Memory B cell (primary cell): ENCODE measurements around the gene HOXA3.

Source experiments
- ATAC-seq: fragments of 150-1000 bp; cut with Tn5 transposase; 2 replicates; pipeline ENCODE4 v1.10.0; 2021; ENCODE audit warnings: low read depth, mild to moderate bottlenecking, moderate library complexity
- DNase-seq, 2 donors: peaks; one replicate each; pipeline ENCODE4 v3.0.0; 2022; ENCODE audit warnings: low spot score in 2 of 2
- H3K27ac Mint-ChIP-seq: one replicate; pipeline ENCODE4 v1.8.0; 2022; ENCODE audit warnings: mild to moderate bottlenecking, moderate library complexity, mixed read lengths
- H3K27me3 Mint-ChIP-seq: one replicate; pipeline ENCODE4 v1.8.0; 2022; ENCODE audit warnings: mixed read lengths
- H3K36me3 Mint-ChIP-seq: one replicate; pipeline ENCODE4 v1.8.0; 2022; ENCODE audit warnings: mild to moderate bottlenecking, mixed read lengths
- H3K4me1 Mint-ChIP-seq: one replicate; pipeline ENCODE4 v1.8.0; 2022; ENCODE audit warnings: mixed read lengths
- H3K4me3 Mint-ChIP-seq: one replicate; pipeline ENCODE4 v1.8.0; 2022; ENCODE audit warnings: mild to moderate bottlenecking, moderate library complexity, mixed read lengths
- H3K9me3 Mint-ChIP-seq: one replicate; pipeline ENCODE4 v1.8.0; 2022; ENCODE audit warnings: mixed read lengths

The HOXA3 gene

DNA sequence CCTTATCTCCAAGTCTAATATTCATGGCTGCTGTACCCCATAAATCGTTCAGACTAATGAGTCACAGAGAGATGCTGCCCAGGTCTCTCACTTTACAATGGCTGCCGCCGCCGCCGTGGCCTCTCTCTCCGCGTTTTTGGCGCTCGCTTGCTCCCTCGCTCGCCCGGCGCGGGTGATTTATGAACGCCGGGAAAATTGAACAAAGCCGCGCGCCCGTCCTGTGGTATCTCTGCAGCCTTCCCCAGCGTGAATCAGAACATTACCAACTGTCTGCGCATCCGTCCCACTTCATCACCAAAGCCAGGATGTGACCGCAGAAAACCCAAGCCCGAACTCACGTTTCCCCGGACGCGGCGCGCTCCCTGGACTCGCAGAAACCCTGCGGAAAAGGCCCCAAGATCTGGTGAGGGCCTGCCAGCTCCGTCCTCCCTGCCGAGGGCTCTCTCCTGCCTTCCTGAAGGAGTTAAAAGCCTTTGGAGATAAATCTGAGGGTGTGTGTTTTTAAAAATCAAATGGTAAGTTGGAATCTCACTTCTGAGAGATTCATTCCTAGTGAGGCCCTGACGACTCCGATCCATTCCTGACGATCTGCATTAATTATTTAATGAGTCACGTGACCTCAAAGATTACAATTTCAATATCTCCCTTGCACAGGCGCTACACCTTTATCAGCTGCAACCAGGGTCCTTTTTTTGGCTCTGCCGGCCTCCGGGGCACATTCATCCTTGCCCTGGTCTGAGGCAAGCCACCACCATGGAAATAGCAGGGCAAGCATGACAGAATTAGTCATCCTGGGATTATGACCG lies 28.1 kb downstream of the HOXA3 start:
- H3K9me3 Mint-ChIP-seq = peaks cover 2% of the 10 kb centered on the region
- no peak for DNase-seq
- no peak overlapping the region for H3K4me3 Mint-ChIP-seq
- H3K27ac Mint-ChIP-seq = no peak overlapping the region
- H3K36me3 Mint-ChIP-seq = peaks cover 2% of the 10 kb centered on the region
- peaks cover 13% of the 10 kb centered on the region for H3K27me3 Mint-ChIP-seq
- ATAC-seq = no peak
- H3K4me1 Mint-ChIP-seq = no peaks in the 10 kb centered on the region

DNA sequence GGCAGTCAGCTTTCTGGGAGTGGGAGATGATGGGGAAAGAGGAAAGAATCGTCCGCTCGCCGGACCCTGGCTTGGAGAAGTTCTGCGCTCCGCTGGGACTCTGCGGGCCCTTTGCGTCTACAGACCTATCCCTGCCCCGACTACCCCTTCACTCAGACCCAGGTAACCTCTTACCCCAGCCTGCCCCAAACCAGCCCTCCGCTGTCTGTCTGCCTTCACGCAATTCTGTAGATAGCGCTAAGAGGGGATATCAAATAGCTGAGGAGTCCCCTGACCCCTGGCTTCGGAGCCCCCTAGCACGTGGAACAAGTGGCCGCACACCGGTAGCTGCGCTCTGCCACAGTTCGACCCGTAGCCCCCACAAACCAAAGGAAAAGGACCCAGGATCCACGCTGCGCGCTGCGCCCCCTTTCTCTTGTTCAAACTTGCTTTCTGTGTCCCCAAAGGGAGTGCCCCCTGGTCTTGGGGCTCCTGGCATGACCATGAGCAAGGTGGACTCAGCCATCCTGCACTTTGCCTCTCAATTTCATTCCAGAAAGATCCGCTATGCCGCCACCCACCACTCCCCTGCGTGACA lies 28.8 kb downstream of the HOXA3 start:
- DNase-seq (no peak), ATAC-seq (no peak)
- H3K27me3 Mint-ChIP-seq = peaks cover 10% of the 10 kb centered on the region
- H3K4me1 Mint-ChIP-seq = no peaks in the 10 kb centered on the region
- H3K36me3 Mint-ChIP-seq = no peaks in the 10 kb centered on the region
- no peak overlapping the region for H3K27ac Mint-ChIP-seq
- no peaks in the 10 kb centered on the region for H3K9me3 Mint-ChIP-seq
- no peak overlapping the region for H3K4me3 Mint-ChIP-seq

DNA sequence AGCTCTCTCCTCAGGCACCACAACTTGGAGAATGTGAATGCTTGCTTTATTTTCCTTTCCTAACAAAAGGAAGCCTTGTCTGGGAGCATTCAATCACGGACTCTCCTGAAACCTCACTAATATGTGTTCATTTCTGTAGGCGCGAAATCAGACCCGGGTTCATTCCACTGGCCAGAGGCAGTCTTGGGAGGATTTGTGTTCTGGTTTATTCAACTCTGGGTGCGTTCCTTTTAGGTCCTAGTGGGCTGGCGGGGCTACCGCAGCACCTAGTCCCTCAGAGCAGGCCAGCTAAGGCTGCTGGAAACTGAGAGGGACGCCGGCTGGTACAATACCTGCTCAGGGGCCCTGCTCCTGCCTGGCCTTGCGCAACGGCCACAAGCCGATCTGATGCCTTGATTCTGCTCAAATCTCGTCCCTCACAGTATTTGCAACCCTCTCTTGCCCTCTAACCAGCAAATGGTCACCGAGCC lies 29.3 kb downstream of the HOXA3 start:
- DNase-seq (no peak), ATAC-seq (no peak)
- no peaks in the 10 kb centered on the region for H3K4me1 Mint-ChIP-seq
- peaks cover 8% of the 10 kb centered on the region for H3K27me3 Mint-ChIP-seq
- no peak overlapping the region for H3K27ac Mint-ChIP-seq
- H3K4me3 Mint-ChIP-seq = no peak overlapping the region
- no peaks in the 10 kb centered on the region for H3K36me3 Mint-ChIP-seq
- no peaks in the 10 kb centered on the region for H3K9me3 Mint-ChIP-seq

DNA sequence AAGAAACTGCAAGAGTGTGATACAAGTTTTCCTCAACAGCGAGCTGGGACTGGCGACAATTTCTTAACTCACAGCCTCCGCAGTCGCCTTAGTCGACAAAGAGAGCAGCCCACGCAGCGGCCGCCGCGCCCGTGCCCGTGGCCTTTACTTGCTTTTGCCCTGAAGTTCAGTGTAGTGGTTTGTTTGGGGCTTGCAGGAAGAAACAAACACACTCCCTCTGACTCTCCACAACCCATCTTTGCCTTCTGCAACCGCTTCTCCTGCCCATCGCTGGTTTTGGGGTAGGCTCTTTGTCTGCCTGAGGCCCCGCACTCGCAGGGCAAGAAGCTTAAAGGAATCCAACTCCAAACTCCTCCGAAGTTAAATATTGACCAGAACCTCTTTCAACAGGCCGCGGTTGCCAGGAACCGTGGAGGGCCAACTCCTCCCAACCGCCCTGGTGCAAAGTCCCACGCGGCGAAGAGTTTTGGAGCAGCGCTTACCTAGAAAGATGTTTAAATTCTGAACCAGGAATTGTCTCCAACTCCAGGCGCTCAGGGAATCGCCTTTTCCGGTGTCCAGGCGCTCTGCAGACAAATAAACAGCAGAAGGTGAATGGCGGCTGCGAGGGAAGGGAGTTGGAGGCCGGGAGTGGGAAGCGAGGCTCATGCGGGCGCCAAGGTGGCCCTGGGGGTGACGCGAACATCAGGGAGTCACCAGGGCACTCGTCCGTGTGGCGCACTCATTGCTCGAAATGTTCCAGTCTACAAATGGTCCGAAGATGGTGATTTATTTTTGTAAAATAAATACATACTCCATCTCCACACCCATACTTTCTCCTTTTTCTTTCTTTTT lies 30.1 kb downstream of the HOXA3 start:
- H3K4me3 Mint-ChIP-seq = no peak overlapping the region
- no peak for ATAC-seq

DNA sequence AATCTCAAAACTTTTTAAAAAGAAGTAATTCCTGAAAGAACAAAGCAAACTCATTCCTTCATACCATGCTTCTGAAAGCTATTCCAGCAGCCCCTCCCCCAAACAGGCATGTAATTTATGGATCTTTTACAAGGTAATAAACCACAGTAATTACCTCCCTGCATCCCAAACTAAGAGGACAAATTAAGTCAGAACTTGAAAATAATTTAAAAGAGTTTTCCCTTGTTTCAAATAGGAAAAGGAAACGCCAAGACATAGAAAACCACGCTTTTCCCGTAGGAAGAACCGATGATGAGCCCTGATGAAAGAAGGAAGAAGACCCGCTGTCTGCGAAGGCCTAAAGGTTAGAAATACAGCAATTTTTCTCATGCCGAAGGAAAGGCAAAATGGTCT lies 30.7 kb downstream of the HOXA3 start:
- Mint-ChIP-seq H3K27ac (no peak overlapping the region), H3K4me1 (no peaks in the 10 kb centered on the region), H3K36me3 (no peaks in the 10 kb centered on the region), H3K27me3 (peaks cover 8% of the 10 kb centered on the region), H3K4me3 (no peak overlapping the region), H3K9me3 (no peaks in the 10 kb centered on the region)
- ATAC-seq = no peak
- DNase-seq = no peak

More for the DNA sequence above, 30.1 kb downstream of the HOXA3 start:
- peaks cover 8% of the 10 kb centered on the region for H3K27me3 Mint-ChIP-seq
- H3K36me3 Mint-ChIP-seq = no peaks in the 10 kb centered on the region
- no peaks in the 10 kb centered on the region for H3K9me3 Mint-ChIP-seq
- H3K4me1 Mint-ChIP-seq = no peaks in the 10 kb centered on the region
- DNase-seq = no peak
- H3K27ac Mint-ChIP-seq = no peak overlapping the region

DNA sequence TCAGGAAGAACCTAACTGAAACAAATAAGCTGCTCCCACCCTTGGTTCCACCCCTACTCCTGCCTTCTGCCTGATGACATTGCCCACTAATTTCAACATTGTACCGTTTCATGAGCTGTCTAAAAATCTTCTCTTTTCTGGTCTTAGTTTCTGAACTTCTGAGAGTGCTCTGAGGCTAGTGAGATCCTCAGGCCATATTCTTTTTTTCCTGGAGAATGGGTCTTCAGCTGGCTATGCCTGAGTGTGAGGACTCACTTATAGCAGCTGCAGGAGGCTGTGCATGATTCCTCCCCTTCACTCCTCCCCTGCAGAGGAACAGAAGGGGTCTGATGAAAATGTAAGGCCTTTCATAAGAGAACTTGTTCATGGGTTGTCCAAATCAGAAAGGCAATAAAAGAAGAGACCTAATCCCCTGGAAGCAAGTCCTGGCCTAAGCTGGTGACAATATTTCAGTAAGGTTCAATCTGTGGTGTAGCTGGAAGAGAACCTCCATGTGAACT lies 32.9 kb downstream of the HOXA3 start:
- no peaks in the 10 kb centered on the region for H3K9me3 Mint-ChIP-seq
- H3K4me1 Mint-ChIP-seq = no peaks in the 10 kb centered on the region
- DNase-seq (no peak), ATAC-seq (no peak)
- H3K4me3 Mint-ChIP-seq = no peak overlapping the region
- H3K27me3 Mint-ChIP-seq = peaks cover 4% of the 10 kb centered on the region
- no peak overlapping the region for H3K27ac Mint-ChIP-seq
- H3K36me3 Mint-ChIP-seq = no peaks in the 10 kb centered on the region

DNA sequence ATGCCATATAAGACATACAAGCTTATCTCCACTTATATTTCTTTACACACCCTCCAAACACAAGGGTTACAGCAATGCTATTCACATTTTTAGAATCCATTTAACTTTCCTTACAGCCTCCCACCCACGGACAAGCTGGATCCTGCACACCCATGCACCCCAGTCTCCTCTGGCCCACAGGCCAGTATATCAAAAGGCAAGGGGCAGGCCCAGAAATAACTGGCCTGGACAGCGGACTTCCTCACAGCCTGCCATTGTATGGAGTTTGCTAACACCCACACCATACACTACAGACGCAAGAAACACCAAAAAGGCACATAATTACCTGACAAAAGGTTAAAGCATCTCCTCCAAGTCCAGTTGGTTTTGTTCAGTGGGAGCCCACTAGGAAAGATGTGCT lies 33.8 kb downstream of the HOXA3 start:
- Mint-ChIP-seq H3K36me3 (no peaks in the 10 kb centered on the region), H3K9me3 (no peaks in the 10 kb centered on the region), H3K27me3 (no peaks in the 10 kb centered on the region), H3K4me1 (no peaks in the 10 kb centered on the region), H3K27ac (no peak overlapping the region), H3K4me3 (no peak overlapping the region)
- ATAC-seq = no peak
- no peak for DNase-seq

DNA sequence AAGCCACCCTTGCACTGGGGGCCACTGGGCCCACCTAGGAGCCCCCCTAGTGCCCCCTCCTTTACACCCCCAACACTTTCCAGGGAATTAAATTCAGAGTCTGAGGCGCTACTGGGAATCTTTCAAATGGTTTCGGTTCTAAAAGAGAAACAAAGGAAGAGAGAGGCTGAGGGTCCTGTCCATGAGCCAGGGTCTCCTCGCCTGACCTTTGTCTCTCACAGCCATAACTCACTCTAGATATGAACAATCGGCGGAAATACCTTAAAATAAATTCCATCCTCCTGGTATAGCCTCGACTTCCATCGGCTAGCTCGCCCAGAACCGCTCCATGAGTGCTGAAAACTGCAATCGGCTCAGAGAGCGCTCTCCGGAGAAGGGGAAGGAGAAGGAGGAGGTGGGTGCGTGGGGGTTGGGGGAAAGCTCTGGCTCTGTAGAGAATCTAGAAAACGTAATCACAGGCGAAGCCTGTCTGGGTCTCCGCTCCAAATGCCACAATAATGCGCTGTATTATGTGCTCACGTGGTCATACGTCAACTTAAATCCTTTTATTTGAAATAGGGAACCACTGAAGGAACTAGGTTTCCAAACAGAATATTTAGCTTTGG lies 34.4 kb downstream of the HOXA3 start:
- H3K27me3 Mint-ChIP-seq = peaks cover 2% of the 10 kb centered on the region
- H3K4me3 Mint-ChIP-seq = no peak overlapping the region
- H3K27ac Mint-ChIP-seq = no peak overlapping the region
- H3K36me3 Mint-ChIP-seq = no peaks in the 10 kb centered on the region
- H3K4me1 Mint-ChIP-seq = no peaks in the 10 kb centered on the region
- DNase-seq = no peak
- no peak for ATAC-seq
- no peaks in the 10 kb centered on the region for H3K9me3 Mint-ChIP-seq

DNA sequence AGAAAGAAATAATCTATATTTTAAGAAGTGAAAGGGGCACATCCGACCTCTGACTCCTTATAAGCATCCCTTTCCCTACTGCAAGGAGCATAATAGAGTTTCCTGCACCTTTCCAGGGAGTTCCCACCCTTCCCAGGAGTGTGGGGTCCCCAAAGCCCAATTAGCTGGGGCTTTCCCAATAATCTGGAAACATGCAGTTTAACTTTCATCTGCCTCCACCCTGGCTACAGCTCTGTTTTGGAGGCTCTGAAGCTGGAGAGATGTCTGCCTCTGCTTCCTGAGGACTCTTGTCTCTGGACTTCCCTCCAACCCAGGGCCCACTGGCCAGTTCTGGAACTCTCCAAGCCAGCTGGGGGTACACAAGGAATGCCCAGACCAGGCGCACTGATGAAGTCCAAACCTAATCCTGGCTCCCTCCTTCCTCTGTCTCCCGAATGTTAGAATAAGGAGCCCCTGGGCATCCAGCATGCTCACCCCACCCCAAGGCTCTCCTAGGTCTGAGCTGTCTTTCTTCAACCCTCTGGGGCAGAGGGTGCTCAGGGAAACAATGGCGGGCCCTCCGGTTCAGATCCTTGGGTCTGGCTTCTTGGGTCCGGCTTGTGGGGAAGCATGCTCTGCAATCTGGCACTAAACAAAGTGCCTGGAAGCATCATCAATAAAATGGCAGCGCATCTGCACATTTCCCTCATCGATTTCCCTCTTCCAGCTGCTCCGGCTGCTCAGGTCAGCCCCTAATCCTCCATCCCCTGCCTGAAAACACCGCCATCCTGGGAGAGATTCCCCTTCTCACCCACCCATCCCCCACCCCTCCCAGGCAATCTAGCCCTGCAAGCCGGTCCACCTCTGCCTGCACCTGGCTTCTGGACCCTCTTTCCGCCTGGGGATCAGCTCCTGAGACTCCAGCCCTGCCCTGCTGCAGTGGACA lies 35.2 kb downstream of the HOXA3 start:
- H3K36me3 Mint-ChIP-seq = no peaks in the 10 kb centered on the region
- ATAC-seq (no peak), DNase-seq (no peak)
- H3K4me1 Mint-ChIP-seq = no peaks in the 10 kb centered on the region
- H3K4me3 Mint-ChIP-seq = no peak overlapping the region
- H3K9me3 Mint-ChIP-seq = no peaks in the 10 kb centered on the region
- peaks cover 2% of the 10 kb centered on the region for H3K27me3 Mint-ChIP-seq
- H3K27ac Mint-ChIP-seq = no peak overlapping the region

DNA sequence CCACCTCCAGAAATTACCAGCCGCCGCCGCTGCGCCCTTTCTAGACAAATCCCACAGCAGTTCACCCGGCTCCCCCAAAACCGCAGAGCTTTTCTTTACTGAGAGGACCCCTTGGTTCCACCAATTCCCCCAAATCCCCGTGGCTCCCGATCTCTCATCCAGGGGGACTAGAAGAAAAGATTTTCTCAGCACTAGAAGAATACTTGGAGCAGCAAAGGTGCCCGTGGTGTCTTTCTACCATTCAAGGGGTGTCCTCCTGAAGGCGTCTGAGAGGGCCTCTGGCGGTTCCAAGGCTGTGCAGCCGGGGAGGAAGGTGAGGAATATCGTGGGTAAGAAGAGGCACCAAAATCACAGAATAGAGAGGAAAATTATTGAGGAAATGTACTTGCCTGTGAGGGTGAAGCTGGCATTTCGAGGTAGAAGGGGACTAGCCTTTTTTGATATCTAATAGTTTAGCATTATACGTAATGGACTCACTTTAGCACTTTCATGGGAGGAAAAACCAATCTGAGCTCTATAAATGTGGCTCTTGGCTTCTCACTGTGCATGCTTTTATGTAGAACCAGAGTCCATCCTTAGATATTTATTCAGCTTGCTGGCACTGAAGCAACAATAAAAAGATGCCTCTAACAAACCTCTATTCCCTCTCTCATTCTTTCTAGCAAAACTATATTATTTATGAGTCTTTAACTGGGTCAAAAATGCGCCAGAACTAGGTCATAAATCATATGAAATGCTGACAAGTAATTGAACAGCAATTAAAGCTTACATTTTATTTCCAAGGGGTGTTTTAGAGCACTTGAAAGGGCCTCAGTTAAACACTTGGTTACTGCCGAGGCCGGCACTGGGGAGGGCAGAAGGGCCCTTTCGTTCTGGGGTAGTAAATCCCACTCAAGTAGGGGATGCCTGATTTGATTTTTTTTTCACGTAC lies 36.1 kb downstream of the HOXA3 start:
- no peak for ATAC-seq
- DNase-seq = no peak
- peaks cover 2% of the 10 kb centered on the region for H3K27me3 Mint-ChIP-seq
- H3K9me3 Mint-ChIP-seq = no peaks in the 10 kb centered on the region
- no peak overlapping the region for H3K4me3 Mint-ChIP-seq
- no peak overlapping the region for H3K27ac Mint-ChIP-seq
- H3K4me1 Mint-ChIP-seq = no peaks in the 10 kb centered on the region
- no peaks in the 10 kb centered on the region for H3K36me3 Mint-ChIP-seq

DNA sequence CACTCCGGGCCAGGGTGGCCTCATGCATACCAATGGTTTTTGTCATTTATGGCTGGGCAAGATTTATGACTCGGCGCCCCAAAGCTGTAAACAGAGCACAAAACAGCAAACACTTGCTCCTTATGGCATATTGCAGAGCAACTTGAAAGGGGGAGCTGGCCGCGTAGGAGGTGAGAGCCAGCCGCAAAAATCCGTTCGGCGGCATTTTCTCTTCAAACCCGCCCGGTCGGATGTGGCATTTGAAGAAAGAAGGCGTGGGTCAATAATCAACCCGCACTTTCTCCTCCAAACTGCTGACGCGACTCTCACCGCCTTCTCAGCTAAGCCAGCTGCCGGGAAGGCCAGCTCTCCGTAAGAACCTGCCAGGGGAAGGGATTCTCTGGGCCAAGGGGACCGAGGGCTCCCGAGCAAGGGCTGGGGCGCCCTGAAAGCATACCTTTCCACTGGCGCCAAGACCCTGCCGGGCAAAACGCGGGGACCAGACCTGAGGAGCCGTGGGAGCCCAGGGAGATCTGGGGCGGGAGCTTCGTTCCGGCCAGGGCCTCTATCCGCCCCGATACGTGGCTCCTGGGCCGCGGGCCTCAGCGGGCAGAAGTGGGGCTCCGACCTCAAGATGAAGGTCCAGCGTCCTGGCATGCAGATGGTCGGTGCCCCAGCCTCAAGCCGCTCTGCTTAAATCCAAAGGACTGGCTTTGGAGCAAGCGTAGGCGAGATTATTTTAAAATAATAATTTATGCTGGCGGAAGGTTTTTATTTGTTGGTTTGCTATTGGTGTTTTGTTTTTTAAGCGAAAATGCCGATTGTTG lies 37.0 kb downstream of the HOXA3 start:
- no peak overlapping the region for H3K4me3 Mint-ChIP-seq
- H3K27ac Mint-ChIP-seq = no peak overlapping the region
- no peaks in the 10 kb centered on the region for H3K9me3 Mint-ChIP-seq
- DNase-seq (no peak), ATAC-seq (no peak)
- H3K27me3 Mint-ChIP-seq = peaks cover 2% of the 10 kb centered on the region
- H3K4me1 Mint-ChIP-seq = no peaks in the 10 kb centered on the region
- no peaks in the 10 kb centered on the region for H3K36me3 Mint-ChIP-seq

DNA sequence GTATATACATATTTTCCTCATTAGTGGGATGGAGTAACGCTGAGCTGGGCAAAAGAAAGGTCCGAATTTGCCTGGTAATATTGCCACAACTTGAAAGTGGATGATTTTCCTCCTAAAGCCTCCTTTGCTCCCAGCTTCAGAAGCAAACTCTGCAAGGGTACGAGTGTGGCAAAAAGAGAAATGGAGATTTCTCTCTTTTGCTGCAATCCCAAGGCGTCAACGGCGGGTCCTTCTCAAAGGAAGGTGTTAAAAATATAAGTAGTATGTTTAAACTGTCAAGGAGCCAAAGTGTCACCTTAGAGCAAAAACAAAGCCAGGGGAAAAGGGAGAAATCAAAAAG lies 37.5 kb downstream of the HOXA3 start:
- H3K4me1 Mint-ChIP-seq = no peaks in the 10 kb centered on the region
- ATAC-seq (no peak), DNase-seq (no peak)
- H3K27ac Mint-ChIP-seq = no peak overlapping the region
- H3K27me3 Mint-ChIP-seq = peaks cover 2% of the 10 kb centered on the region
- no peak overlapping the region for H3K4me3 Mint-ChIP-seq
- H3K9me3 Mint-ChIP-seq = no peaks in the 10 kb centered on the region
- H3K36me3 Mint-ChIP-seq = no peaks in the 10 kb centered on the region
